Brain pericyte (primary cell): ENCODE results near the gene CBX8.

Experiments used
- DNase-seq: peaks from one replicate; pipeline ENCODE4 v3.0.0-alpha.2; 2012; ENCODE audit warnings: low read depth, low spot score

CBX8 gene

GRCh38 chr17:79750650-79751545 is 46.0 kb downstream of the CBX8 start:
- no peak for DNase-seq

- no peak for DNase-seq
Measured at GRCh38 chr17:79749958-79750357, 46.9 kb downstream of the CBX8 start.

DNA sequence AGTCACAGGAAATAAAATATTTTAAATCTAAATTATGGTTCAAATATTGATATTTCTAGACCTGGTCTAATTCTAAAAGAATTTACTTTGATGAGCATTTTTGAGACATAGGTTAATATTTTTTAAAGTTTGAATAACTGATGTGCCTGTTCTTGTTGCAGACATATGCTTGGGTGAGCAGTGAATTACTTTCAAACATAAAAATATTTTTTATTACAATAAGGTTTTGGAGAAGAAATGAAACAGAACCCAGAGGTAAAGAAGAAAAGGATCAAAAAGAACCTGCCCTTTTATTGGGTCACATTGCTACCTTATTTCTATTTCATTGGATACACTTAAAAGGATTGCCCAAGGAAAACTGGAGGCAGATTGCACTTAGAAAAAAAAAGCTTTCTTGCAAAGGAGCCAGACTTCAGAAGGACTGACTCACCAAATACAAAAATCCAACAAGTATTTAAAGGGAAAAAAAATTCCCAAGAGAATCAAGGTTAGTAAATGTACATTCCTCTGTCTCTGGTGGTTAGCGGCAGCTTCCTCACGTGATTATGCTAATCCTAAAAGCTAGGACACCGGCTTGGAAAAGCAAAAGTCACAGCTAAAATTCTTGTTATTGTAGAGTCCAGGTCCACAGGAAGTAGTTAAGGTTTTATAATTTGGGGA is 47.6 kb downstream of the CBX8 start:
- DNase-seq, result no peak

DNA sequence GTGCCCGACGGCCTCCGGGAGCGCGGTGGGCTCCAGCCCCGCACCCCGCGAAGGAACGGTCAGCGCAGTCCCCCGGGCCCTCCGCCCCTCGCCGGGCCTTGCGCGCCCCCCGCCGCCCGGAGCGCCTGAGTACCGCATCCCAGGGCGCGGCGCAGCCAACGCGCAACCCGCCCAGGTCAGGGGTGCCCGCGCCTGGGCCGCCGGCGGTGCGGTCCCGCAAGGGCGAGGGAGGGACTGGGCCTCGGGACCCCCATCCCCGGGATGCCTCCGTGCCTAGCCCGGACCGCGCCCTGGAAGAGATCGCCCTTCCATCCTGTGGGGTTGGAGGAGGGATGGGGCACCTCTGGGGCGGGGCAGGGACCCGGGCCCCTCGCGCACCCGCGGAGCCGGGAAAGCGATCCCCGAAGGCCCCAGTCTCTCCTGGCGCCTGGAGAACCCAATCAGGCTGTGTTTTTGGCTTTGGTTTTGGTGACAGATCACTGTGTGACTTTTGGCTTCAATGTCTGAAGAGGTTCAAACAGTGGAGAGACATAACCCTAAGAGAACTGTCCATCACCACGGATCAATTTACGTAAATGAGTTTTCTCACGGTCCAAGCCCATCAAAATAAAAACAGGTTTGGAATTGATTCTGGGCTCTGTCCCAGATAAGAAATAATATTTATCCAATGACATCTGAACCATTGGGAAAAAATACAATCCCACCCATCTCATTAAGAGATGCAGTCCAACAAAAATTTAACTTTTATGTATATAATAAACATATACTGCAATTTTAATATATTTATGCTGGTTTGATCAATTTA is 48.4 kb downstream of the CBX8 start:
- DNase-seq, result no peak

DNA sequence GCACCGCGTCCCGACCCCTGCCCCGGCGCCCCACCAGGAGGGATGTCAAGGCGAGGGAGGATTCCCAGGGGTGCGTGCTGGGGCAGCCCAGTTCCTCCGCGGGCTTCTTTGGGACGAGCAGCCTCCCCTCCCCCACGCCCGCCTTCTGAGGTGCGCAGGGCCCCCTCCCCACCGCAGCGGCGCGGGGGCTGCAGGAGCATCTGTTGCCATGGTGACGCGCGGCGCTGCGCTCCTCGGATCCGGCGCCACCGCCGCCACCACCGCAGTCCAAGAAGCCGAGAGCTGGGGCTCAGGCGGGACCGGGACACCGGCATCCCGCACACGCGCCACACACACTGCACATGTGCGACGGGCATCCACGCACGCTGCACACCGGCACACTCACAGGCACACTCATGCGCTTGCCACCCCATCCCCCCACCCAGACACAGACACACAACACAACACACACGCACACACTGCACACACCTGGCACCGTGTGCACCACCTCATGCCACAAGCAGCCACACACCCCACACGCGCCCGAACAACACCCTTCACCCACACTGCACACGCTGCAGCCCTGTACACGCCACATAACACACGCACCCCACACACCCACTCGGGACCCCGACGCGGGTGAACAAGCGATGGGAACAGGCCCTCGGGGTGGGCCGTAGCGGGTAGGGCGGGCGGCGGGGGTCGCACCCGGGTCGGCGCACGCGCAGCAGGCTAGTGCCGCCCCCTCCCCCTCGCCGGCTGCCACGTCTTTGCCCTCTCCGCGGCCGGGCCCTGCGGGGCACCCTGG is 49.2 kb downstream of the CBX8 start:
- no peak for DNase-seq

- no peak for DNase-seq
Measured at GRCh38 chr17:79746889-79747507, 49.9 kb downstream of the CBX8 start.

- no peak for DNase-seq
Measured at GRCh38 chr17:79745641-79746105, 51.2 kb downstream of the CBX8 start.

GRCh38 chr17:79743614-79744013 is 53.3 kb downstream of the CBX8 start:
- no peak for DNase-seq

DNA sequence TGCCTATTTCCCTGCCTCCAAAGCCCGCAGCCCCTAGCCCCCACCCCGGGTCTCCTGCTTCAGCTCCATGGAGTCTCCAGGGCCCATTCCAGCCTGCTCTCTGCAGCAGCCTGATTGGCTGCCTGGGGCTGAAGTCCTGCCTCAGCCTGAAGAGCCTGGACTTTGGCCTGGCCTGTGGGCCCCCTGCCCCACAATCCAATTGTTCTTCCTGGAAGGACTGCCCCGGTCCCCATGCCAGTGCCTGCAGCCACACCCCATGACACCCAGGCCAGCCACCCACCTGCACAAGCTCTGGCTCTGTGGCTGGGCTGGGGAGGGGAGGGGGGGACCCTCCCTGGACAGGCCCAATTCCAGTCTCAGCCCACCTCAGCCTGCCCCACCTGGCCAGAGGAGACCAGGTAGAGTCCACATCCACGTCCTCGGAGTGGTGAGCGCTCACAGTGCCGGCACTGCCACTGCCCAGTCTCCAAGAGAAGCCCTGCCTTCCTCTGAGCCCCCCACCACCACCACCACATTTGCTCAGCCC is 53.9 kb downstream of the CBX8 start:
- DNase-seq, result no peak

DNA sequence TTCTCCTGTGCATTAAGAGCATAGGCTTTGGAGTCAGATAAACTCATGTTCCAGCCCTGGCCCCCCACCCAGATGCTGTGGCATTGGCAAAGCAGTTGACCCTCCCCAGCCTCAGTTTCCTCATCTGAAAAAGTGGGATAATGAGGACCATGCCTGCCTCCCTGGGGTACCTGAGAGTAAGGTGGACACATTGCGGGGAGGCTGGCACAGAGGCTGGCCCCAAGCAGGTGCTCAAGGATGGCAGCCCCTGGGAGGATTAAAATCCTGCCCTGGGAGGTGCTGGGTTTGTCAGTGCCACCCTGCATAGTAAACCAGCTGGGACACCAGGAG is 54.3 kb downstream of the CBX8 start:
- DNase-seq, result no peak
